Peyer's patch (tissue), 4 donors: ENCODE results near the gene FOXE3. TPM values are rescaled to one million over a fixed set of nuclear protein-coding genes. Genes with fewer than 3 reads are reported as not detected.

ENCODE experiments used
- DNase-seq, 3 donors: peaks; one replicate each; pipeline ENCODE4 v3.0.0-alpha.2; 2017 to 2019
- H3K27ac ChIP-seq, 4 donors: fragments of 200-600 bp; sonication (generic); one replicate each; pipeline ENCODE4 v1.5.1; 2016 to 2019
- H3K27me3 ChIP-seq, 2 donors: fragments of 200-600 bp; sonication (generic); one replicate each; pipeline ENCODE4 v1.5.1; 2019
- H3K36me3 ChIP-seq, 3 donors: fragments of 200-600 bp; sonication (generic); one replicate each; pipeline ENCODE4 v1.5.1; 2016 to 2019
- H3K4me1 ChIP-seq, 4 donors: fragments of 200-600 bp; sonication (generic); one replicate each; pipeline ENCODE4 v1.5.1; 2016 to 2019
- H3K4me3 ChIP-seq, 4 donors: fragments of 200-600 bp; sonication (generic); 1 replicate in 3 of 4; 2 replicates in 1 of 4; pipeline ENCODE4 v1.5.1; 2016 to 2019; ENCODE audit warnings: mild to moderate bottlenecking in 1 of 4
- H3K9me3 ChIP-seq, 4 donors: fragments of 200-600 bp; sonication (generic); one replicate each; pipeline ENCODE4 v1.5.1; 2016 to 2019; ENCODE audit warnings: mild to moderate bottlenecking in 1 of 4
- POLR2A ChIP-seq, 2 donors: fragments of 450-650 bp; IDR thresholded peaks; one replicate each; pipeline ENCODE4 v1.5.1; 2017; ENCODE audit warnings: antibody characterized with exemption in 2 of 2, mild to moderate bottlenecking in 2 of 2, moderate library complexity in 2 of 2
- total RNA-seq, 4 donors: library from RNA; depleted of rRNA; stranded (reverse); fragments of >200 nt; gene quantifications; one replicate each; pipeline ENCODE4 v1.1.0, GENCODE V29; 2016
- TF ChIP-seq, protein P1 (sequence below), 6 experiments: fragments of 450-650 bp in 4 of 6; fragments of 200-600 bp in 2 of 6; sonication (generic) in 1 of 6; IDR thresholded peaks; one replicate each; pipeline ENCODE4 v1.5.1; 2017 to 2019; ENCODE audit warnings: antibody characterized with exemption in 6 of 6, mild to moderate bottlenecking in 3 of 6, moderate library complexity in 1 of 6

Gene FOXE3
- total RNA-seq, 4 donors from 2014 or later: not detected

- TF ChIP-seq, protein P1, sequence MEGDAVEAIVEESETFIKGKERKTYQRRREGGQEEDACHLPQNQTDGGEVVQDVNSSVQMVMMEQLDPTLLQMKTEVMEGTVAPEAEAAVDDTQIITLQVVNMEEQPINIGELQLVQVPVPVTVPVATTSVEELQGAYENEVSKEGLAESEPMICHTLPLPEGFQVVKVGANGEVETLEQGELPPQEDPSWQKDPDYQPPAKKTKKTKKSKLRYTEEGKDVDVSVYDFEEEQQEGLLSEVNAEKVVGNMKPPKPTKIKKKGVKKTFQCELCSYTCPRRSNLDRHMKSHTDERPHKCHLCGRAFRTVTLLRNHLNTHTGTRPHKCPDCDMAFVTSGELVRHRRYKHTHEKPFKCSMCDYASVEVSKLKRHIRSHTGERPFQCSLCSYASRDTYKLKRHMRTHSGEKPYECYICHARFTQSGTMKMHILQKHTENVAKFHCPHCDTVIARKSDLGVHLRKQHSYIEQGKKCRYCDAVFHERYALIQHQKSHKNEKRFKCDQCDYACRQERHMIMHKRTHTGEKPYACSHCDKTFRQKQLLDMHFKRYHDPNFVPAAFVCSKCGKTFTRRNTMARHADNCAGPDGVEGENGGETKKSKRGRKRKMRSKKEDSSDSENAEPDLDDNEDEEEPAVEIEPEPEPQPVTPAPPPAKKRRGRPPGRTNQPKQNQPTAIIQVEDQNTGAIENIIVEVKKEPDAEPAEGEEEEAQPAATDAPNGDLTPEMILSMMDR (IDR thresholded peaks at IDR 0.05): no peak
- TF ChIP-seq POLR2A (IDR thresholded peaks at IDR 0.05): no peak
- Histone ChIP-seq H3K27ac (no peak overlapping the region), H3K9me3 (no peaks in the 10 kb centered on the region), H3K4me1 (no peaks in the 10 kb centered on the region), H3K36me3 (peaks cover 0 to 44% (median 0%) of the 10 kb centered on the region in 3 donors), H3K27me3 (no peaks in the 10 kb centered on the region), H3K4me3 (no peak overlapping the region)
- no peak for DNase-seq
Measured at GRCh38 chr1:47380699-47381098, 35.4 kb upstream of the FOXE3 start.

GRCh38 chr1:47382399-47382983 lies 33.6 kb upstream of the FOXE3 start:
- H3K4me3 ChIP-seq: no peak overlapping the region
- no peaks in the 10 kb centered on the region for H3K27me3 ChIP-seq
- TF ChIP-seq, protein P1 (IDR thresholded peaks at IDR 0.05): no peak
- TF ChIP-seq POLR2A (IDR thresholded peaks at IDR 0.05): no peak
- peaks cover 0 to 34% (median 0%) of the 10 kb centered on the region in 3 donors for H3K36me3 ChIP-seq
- DNase-seq: no peak
- H3K9me3 ChIP-seq: no peaks in the 10 kb centered on the region
- H3K4me1 ChIP-seq: no peaks in the 10 kb centered on the region
- no peak overlapping the region for H3K27ac ChIP-seq

DNA sequence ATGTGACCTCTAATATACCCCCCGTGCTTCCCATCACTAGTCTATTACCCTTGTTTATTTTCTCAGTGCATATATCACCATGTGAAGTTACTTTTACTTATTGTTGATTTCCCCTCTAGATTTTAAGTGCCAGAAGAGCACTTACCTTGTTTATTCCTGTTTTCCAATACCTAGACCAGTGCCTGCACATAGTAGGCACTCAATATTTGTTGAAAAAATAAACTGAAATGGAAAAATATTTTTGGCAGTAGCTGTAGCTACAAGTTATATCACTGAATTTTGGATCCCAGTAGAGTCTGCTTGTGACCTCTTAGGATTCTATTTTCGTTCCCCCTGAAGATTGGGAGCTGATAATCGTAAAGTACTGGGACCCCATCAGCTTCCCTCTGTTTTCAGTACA lies 32.0 kb upstream of the FOXE3 start:
- H3K36me3 ChIP-seq: peaks cover 0 to 22% (median 0%) of the 10 kb centered on the region in 3 donors
- no peak for TF ChIP-seq POLR2A (IDR thresholded peaks at IDR 0.05)
- H3K27ac ChIP-seq: no peak overlapping the region
- H3K9me3 ChIP-seq: no peaks in the 10 kb centered on the region
- H3K27me3 ChIP-seq: no peaks in the 10 kb centered on the region
- no peak overlapping the region for H3K4me3 ChIP-seq
- peaks cover 0 to 6% (median 0%) of the 10 kb centered on the region in 4 donors for H3K4me1 ChIP-seq
- no peak for DNase-seq

DNA sequence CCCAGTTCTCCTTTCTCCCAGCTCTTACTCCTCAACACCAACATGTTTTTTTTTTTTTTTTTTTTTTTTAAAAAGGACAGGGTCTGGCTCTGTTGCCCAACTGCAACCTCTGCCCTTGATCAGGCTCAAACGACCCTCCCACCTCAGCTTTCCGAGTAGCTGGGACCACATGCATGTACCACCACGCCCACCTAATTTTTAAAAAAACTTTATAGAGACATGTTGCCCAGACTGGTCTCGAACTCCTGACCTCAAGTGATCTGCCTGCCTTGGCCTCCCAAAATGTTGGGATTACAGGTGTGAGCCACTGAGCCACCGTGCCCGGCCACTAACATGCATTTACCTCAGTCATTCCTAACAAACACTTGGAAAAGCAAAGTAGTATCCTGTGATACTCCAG lies 31.1 kb upstream of the FOXE3 start:
- no peak for DNase-seq

DNA sequence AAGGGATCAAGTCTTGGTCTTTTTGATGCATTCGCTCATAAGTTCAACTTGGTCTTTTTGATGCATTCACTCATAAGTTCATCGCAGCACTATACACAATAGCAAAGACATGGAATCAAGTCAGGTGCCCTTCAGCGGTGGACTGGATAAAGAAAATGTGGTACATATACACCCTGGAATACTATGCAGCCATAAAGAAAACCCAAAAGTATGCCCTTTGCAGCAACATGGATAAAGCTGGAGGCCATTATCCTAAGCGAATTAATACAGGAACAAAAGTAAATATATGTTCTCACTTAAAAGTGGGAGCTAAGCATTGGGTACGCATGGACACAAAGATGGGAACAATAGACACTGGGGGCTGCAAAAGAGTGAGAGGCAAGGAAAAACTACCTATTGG lies 29.8 kb upstream of the FOXE3 start:
- no peak for DNase-seq
- peaks cover 0 to 8% (median 0%) of the 10 kb centered on the region in 3 donors for H3K36me3 ChIP-seq
- no peaks in the 10 kb centered on the region for H3K27me3 ChIP-seq
- no peak overlapping the region for H3K27ac ChIP-seq
- no peaks in the 10 kb centered on the region for H3K9me3 ChIP-seq
- peaks cover 0 to 6% (median 0%) of the 10 kb centered on the region in 4 donors for H3K4me1 ChIP-seq
- TF ChIP-seq POLR2A (IDR thresholded peaks at IDR 0.05): no peak
- TF ChIP-seq, protein P1 (IDR thresholded peaks at IDR 0.05): no peak
- no peak overlapping the region for H3K4me3 ChIP-seq

More for the DNA sequence above, 31.1 kb upstream of the FOXE3 start:
- H3K27ac ChIP-seq: no peak overlapping the region
- H3K27me3 ChIP-seq: no peaks in the 10 kb centered on the region
- peaks cover 0 to 6% (median 0%) of the 10 kb centered on the region in 4 donors for H3K4me1 ChIP-seq
- H3K9me3 ChIP-seq: no peaks in the 10 kb centered on the region
- TF ChIP-seq, protein P1 (IDR thresholded peaks at IDR 0.05): no peak
- TF ChIP-seq POLR2A (IDR thresholded peaks at IDR 0.05): no peak
- H3K4me3 ChIP-seq: no peak overlapping the region
- H3K36me3 ChIP-seq: peaks cover 0 to 14% (median 0%) of the 10 kb centered on the region in 3 donors

GRCh38 chr1:47388030-47388890 lies 27.8 kb upstream of the FOXE3 start:
- Histone ChIP-seq H3K27ac (no peak overlapping the region), H3K4me3 (no peak overlapping the region), H3K36me3 (peaks cover 0 to 5% (median 0%) of the 10 kb centered on the region in 3 donors), H3K27me3 (no peaks in the 10 kb centered on the region), H3K9me3 (no peaks in the 10 kb centered on the region), H3K4me1 (peaks cover 0 to 6% (median 0%) of the 10 kb centered on the region in 4 donors)
- no peak for DNase-seq
- no peak for TF ChIP-seq POLR2A (IDR thresholded peaks at IDR 0.05)
- TF ChIP-seq, protein P1 (IDR thresholded peaks at IDR 0.05): no peak
